ENCODE measurements around the gene ITGA2. TPM values are rescaled to one million over a fixed set of nuclear protein-coding genes. Genes with fewer than 3 reads are reported as not detected.

Gene ITGA2
- total and polyA plus RNA-seq, 2 of the 8 experiments (the other 6 are each of a cell fraction or from before 2014, with no cell fraction given): 1.4 to 7.7 TPM

DNA sequence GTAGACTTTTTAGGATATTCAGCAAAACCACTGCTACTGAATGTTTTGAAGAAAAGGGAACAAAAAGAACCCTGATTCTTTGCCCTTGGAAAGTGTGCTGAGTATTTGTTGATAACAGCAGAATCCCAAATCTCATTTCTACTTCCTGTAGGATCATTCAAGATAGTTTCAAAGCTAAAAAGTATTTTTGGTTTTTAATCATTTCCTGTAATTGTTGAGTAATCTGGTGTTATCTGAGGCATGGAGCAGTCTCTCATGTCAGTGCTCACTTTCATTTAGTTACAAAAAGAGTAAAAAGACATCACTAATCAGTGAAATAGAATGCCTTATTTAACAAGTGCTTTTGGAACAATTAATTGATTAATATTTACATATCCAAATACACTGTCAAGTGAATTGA is 56.1 kb downstream of the ITGA2 start:
- H2BK12ac ChIP-seq (ENCODE audit: low read depth, low read length): no peak overlapping the region
- H3K79me1 ChIP-seq (ENCODE audit: low read depth, low read length): no peaks in the 10 kb centered on the region
- H3K23ac ChIP-seq (ENCODE audit: insufficient read length): no peak overlapping the region
- no peak overlapping the region for H2AK5ac ChIP-seq (ENCODE audit: low read depth, low read length)
- no peak for FAIRE-seq
- TF ChIP-seq RXRA (IDR thresholded peaks at IDR 0.05; ENCODE audit: insufficient read depth, low read depth, low read length) (no peak), SIN3A (conservative IDR thresholded peaks at IDR 0.05 in 1 of 2, IDR thresholded peaks at IDR 0.05 in 1 of 2; ENCODE audit: low read depth in 1 of 2, low read length in 2 of 2) (no peak), SRF (IDR thresholded peaks at IDR 0.05; ENCODE audit: low read depth, low read length) (no peak), TCF12 (IDR thresholded peaks at IDR 0.05; ENCODE audit: low read depth, low read length) (no peak), KDM1A (IDR thresholded peaks at IDR 0.05; ENCODE audit: borderline replicate concordance, low read length) (no peak), GTF2F1 (IDR thresholded peaks at IDR 0.05; ENCODE audit: borderline replicate concordance, low read depth, low read length) (no peak), HDAC6 (IDR thresholded peaks at IDR 0.05; ENCODE audit: low read depth, low read length) (no peak), RFX5 (IDR thresholded peaks at IDR 0.05; ENCODE audit: borderline replicate concordance, low read depth, low read length) (no peak), YY1 (IDR thresholded peaks at IDR 0.05; ENCODE audit: low read depth, low read length) (no peak), RAD21 (IDR thresholded peaks at IDR 0.05 in 1 of 2, conservative IDR thresholded peaks at IDR 0.05 in 1 of 2; ENCODE audit: low read depth in 2 of 2, low read length in 2 of 2) (no peak), ASH2L (IDR thresholded peaks at IDR 0.05; ENCODE audit: low read length) (no peak), EP300 (IDR thresholded peaks at IDR 0.05; ENCODE audit: borderline replicate concordance in 1 of 2, low read depth in 2 of 2, low read length in 2 of 2) (no peak)
- no peak overlapping the region for H2BK15ac ChIP-seq (ENCODE audit: low read length)
- no peaks in the 10 kb centered on the region for H3K36me3 ChIP-seq (ENCODE audit: control insufficient read depth in 2 of 4, insufficient read depth in 4 of 4, low read length in 3 of 4)
- H3K4me2 ChIP-seq (ENCODE audit: insufficient read depth in 1 of 2, low read depth in 2 of 2, low read length in 2 of 2): no peak overlapping the region
- H3K56ac ChIP-seq (replicated peaks; ENCODE audit: insufficient read length, low read depth, low read length): no peak overlapping the region
- H3K18ac ChIP-seq (ENCODE audit: extremely low read depth, low read length): no peak overlapping the region
- POLR2A ChIA-PET (ENCODE audit: partially characterized antibody): no interaction called here
- CTCF ChIA-PET (ENCODE audit: partially characterized antibody): interaction anchor here (0.6 to 5.0 kb wide), 4 partner anchors 10 to 203 kb away, joined by 3 to 32 read pairs (median 4); no protein-coding TSS in a partner anchor
- no peak overlapping the region for H2BK120ac ChIP-seq (replicated peaks; ENCODE audit: low read depth, low read length)
- no peaks in the 10 kb centered on the region for H3K79me2 ChIP-seq (ENCODE audit: control insufficient read depth in 1 of 2, insufficient read depth in 2 of 2, low read length in 2 of 2)
- H4K8ac ChIP-seq (ENCODE audit: extremely low read depth, insufficient read depth, low read length): no peak overlapping the region
- H4K20me1 ChIP-seq (replicated peaks in 1 of 2; ENCODE audit: control insufficient read depth in 1 of 2, insufficient read depth in 2 of 2, low read length in 2 of 2): no peaks in the 10 kb centered on the region
- no peak overlapping the region for H3K4ac ChIP-seq (replicated peaks; ENCODE audit: insufficient read length, low read depth, low read length)
- no peak overlapping the region for H3K14ac ChIP-seq (ENCODE audit: insufficient read length)
- H3K27ac ChIP-seq (ENCODE audit: low read depth, low read length): no peak overlapping the region
- no peaks in the 10 kb centered on the region for H3K27me3 ChIP-seq (replicated peaks in 1 of 4; ENCODE audit: control insufficient read depth in 3 of 4, extremely low read depth in 1 of 4, insufficient read depth in 3 of 4, low read length in 3 of 4)
- no peak overlapping the region for H4K5ac ChIP-seq (ENCODE audit: insufficient read length, low read depth, low read length)
- no peak overlapping the region for H4K91ac ChIP-seq (replicated peaks; ENCODE audit: insufficient read length, low read length)
- H3K23me2 ChIP-seq (ENCODE audit: low read depth, low read length): no peaks in the 10 kb centered on the region
- no peak overlapping the region for H2BK5ac ChIP-seq (ENCODE audit: low read depth, low read length)
- H2AFZ ChIP-seq (ENCODE audit: low read length): no peak overlapping the region
- H2BK20ac ChIP-seq (ENCODE audit: low read length): no peak overlapping the region
- no peak overlapping the region for H3K9ac ChIP-seq (replicated peaks in 1 of 4; ENCODE audit: extremely low read depth in 1 of 4, low read depth in 3 of 4, low read length in 3 of 4)
- DNase-seq (ENCODE audit: low read depth in 1 of 2, low spot score in 2 of 2): no peak
- no peaks in the 10 kb centered on the region for H3K4me1 ChIP-seq (replicated peaks in 1 of 4; ENCODE audit: control insufficient read depth in 3 of 4, insufficient read depth in 4 of 4, low read length in 3 of 4)
- no peak overlapping the region for H3K4me3 ChIP-seq (ENCODE audit: extremely low read depth in 1 of 4, insufficient read depth in 2 of 4, low read depth in 3 of 4, low read length in 4 of 4)
- H3K9me3 ChIP-seq (ENCODE audit: insufficient read depth in 2 of 2, low read depth in 1 of 2, low read length in 1 of 2): no peaks in the 10 kb centered on the region

All from H1 (cell line).